NCI-H2029 treated with DMSO at 0.1 percent for 48 hours (cell line): ENCODE measurements around the gene NUDT1.
A peak's percentile ranks its signal among the peaks of the same experiment; 100 is the strongest.

Experiments used
- DNase-seq: peaks from one replicate; lab custom pipeline; 2025; lab: John Stamatoyannopoulos, UW

The NUDT1 gene

DNA sequence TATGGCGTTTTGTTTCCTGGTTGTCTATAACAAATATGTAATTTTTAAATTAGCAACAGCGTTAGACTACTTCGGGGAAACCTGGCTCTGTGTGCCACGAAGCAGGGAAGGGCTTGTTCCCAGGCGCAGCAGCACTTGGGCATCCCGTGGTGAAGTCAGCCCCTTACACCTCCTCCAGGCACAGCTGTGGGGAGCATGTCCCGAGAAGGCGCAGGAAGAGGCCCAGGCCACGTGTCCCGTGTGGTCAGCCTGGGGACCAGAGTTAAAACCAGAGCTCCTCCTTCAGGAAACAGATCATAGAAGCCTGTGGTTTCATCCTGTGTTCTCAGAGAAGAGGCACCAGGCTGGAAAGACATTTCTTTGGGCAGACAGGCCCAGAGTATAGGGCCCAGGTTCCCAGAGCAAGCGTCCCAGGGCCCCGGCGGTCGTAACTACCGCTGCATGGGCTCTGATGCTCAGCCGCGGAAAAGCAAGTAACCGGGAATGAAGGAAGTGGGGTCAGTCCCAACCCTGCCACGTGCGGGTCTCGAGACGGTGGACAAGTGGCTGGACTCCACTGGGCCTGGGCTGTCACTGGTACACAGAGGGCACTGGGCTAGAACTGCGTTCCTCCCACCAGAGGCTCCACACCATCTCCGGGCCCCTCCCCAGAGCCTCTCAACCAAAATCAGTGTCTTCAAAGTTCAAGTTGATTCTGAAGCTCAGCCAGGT is 7.1 kb downstream of the NUDT1 start:
- DNase-seq, result no peak

DNA sequence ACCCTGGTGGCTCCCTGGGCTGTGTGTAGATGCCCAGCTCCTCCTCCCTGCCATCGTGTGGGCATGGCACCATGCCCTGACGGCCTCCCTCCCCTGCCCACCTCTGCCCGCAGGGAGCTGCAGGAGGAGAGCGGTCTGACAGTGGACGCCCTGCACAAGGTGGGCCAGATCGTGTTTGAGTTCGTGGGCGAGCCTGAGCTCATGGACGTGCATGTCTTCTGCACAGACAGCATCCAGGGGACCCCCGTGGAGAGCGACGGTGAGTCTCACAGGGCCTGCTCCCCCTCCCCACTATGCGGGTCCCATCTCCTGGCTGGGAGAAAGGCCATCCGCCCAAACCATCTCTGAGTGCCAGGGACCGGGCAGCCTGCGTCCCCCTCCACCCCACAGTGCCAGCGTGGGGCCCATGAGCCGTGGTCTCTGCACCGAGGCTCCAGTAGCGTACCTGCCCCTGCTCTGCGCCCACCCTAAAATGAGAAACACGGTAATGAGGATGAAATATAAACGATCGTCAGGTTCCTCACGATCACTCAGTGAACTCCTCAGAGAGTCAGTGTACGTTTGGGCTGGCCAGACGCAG is 7.8 kb downstream of the NUDT1 start:
- DNase-seq, result no peak

DNA sequence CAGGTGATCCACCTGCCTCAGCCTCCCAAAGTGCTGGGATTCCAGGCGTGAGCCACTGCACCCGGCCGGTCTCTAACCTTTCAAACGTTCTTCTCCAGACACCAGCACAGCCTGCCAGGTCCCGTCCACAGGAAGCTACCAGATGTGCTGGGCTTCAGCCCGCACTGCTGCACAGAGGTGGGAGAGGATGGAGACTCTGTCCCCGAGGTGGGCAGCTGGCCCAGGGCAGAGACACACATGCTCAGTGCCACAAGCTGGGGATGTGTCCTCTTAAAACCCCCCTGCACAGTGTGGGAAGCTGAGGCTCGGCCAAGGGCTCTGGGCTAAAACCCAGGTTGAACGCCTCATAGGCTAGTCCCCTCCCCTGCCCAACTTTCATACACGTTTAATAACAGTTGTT is 9.4 kb downstream of the NUDT1 start:
- DNase-seq, result no peak

DNA sequence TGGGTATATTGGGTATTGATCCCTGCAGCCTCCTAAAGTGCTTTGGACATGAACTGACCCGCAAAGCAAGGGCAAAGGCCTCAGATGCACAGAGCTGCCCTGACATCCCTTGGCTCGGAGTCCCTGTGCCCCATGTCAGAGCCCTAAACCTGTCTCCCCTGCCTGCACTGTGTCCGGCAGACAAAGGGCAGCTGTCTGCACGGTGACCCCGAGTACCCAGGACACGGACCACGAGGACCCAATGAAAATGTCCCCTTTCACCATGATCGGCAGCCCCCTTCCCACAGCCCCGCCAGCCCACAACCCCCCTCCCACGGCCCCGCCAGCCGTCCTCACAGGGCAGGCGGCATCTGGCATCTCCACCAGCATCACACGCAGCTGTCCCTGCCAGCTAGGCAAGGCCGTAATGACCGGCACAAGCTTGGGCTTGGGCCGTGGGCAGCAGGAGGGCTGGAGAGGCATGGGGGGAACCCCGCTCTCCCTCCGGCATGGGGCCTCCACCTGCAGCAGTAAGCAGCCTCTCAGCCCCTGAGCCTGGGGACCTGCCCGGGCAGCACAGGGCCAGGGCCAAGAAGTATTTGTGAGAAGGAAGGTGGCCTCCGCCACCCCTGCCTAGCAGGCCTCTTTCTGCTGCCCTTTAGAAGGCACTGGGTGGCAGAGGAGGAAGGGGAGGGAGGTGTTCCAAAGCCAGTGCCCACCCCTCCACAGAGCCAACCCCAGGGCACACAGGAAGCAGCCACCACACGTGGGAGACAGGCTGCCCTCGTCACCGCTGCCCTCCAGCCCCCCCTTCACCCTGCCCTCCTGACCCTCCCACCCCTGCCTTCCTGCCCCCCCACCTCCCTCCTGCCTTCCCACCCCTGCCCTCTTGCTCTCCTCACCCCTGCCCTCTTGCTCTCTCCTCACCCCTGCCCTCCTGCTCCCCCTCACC is 10.1 kb downstream of the NUDT1 start:
- no peak for DNase-seq

DNA sequence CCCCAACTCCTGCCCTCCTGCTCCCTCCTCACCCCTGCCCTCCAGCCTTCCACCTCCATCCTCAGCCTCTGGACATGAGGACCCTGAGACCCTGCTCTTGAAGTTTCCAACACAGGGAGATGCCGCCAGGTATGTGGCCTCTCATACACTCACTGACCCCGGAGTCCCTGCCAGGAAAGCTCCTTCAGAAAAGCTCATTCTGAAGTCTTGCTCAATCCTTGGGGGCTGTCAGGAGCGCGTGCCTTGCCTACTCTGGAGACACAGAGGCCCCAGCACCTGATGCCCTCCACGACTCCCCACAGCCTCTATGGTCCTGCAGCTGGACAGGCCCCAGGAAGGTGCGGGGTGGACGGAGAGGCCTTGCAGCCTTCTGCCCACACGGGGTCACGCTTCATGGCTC is 11.0 kb downstream of the NUDT1 start:
- no peak for DNase-seq

GRCh38 chr7:2253525-2254244 is 11.7 kb downstream of the NUDT1 start:
- DNase-seq, result no peak

GRCh38 chr7:2254429-2255144 is 12.6 kb downstream of the NUDT1 start:
- no peak for DNase-seq

- no peak for DNase-seq
Measured at GRCh38 chr7:2255145-2256139, 13.4 kb downstream of the NUDT1 start.

GRCh38 chr7:2256306-2257045 is 14.4 kb downstream of the NUDT1 start:
- DNase-seq, result no peak

GRCh38 chr7:2257046-2257551 is 15.1 kb downstream of the NUDT1 start:
- no peak for DNase-seq

- no peak for DNase-seq
Measured at GRCh38 chr7:2257651-2258050, 15.6 kb downstream of the NUDT1 start.

GRCh38 chr7:2258661-2259365 is 16.8 kb downstream of the NUDT1 start:
- no peak for DNase-seq

- DNase-seq, result no peak
Measured at GRCh38 chr7:2259480-2259879, 17.5 kb downstream of the NUDT1 start.

DNA sequence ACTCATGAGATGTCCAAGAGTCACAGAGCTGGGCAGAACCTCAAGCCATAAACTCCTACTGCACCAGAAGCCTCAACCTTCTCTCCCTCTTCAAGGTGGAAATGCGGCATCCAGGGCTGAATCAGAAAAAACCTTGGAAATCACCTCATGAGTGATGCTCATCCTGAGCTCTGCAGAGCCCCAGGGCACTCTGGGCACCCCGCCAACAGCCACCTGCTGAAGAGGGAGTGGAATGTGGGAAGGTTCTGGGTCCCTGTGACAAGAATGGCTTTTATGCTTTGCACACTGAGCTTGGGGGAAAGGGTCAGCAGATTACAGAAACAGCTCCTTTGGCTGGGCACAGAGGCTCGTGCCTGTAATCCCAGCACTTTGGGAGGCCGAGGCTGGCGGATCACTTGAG is 18.8 kb downstream of the NUDT1 start:
- DNase-seq, result peak; percentile 54

DNA sequence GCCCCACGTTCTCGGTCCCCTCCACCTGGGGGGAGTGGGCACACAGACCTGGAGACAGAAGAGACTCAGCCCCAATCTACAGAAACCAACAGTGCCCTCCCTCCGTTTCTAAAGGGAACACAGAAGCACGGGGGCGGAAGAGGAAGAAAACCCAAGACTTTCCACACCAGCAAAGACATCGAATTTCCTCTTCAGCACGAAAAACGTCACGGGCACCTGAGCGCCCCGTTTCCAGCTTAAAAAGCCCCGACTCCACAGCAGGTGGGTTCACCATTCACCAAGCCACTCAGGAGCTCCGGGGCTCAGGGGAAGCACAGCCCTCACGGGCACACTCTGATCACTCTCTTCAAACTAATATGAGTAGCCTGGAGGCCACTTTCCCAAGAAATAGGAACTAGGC is 19.6 kb downstream of the NUDT1 start:
- no peak for DNase-seq

DNA sequence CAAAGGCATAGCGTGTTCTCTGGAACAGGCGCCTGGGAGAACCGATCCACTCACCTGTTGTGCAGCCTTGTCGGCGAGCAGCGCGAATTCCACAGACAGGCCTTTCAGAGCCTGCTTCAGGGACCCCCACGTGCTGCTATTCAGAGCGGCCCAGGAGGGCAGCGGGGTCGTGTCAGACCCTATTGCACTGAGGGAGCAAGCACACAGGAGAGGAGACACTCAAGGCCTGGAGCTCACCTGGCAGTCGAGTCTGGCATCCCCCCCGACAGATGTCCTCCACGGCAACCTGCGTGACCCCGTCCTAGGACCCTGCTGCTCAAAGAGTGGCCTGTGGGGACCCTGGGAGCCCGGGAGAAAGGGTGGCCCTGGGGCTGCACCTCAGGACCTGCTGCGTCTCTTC is 21.1 kb downstream of the NUDT1 start:
- DNase-seq, result no peak

- no peak for DNase-seq
Measured at GRCh38 chr7:2264158-2264557, 22.1 kb downstream of the NUDT1 start.

- DNase-seq, result no peak
Measured at GRCh38 chr7:2266911-2267310, 24.9 kb downstream of the NUDT1 start.
